Measurements from ENCODE around the gene TMEM108. TPM values are rescaled to one million over a fixed set of nuclear protein-coding genes. Genes with fewer than 3 reads are reported as not detected.

Gene TMEM108
- total RNA-seq, 1 donor from 2014 or later: 15.4 TPM

DNA sequence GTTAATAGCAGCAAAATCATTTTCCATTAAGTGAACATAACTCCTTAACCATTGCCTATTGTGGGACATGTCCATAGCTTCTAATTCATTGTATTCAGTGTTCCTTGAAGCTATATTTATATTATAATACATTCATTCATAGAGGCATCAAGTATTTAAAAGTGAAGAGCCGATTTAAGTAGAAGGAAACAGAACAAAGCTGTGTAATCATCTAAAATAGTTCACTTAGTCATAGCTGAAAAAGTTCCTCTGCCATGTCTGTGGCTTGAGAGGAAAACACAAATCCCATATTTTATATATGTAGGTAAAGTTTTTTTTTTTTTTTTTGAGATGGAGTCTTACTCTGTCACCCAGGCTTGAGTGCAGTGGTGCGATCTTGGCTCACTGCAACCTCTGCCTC lies 54.5 kb downstream of the TMEM108 start:
- intact Hi-C loops (cut with DNase I): no loop called here
- H3K9me3 ChIP-seq: no peaks in the 10 kb centered on the region
- no peak overlapping the region for H3K4me3 ChIP-seq
- DNase-seq (no peak), ATAC-seq (no peak)
- no peak overlapping the region for H3K27ac ChIP-seq
- H3K27me3 ChIP-seq: no peaks in the 10 kb centered on the region
- TF ChIP-seq, protein P1, sequence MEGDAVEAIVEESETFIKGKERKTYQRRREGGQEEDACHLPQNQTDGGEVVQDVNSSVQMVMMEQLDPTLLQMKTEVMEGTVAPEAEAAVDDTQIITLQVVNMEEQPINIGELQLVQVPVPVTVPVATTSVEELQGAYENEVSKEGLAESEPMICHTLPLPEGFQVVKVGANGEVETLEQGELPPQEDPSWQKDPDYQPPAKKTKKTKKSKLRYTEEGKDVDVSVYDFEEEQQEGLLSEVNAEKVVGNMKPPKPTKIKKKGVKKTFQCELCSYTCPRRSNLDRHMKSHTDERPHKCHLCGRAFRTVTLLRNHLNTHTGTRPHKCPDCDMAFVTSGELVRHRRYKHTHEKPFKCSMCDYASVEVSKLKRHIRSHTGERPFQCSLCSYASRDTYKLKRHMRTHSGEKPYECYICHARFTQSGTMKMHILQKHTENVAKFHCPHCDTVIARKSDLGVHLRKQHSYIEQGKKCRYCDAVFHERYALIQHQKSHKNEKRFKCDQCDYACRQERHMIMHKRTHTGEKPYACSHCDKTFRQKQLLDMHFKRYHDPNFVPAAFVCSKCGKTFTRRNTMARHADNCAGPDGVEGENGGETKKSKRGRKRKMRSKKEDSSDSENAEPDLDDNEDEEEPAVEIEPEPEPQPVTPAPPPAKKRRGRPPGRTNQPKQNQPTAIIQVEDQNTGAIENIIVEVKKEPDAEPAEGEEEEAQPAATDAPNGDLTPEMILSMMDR (IDR thresholded peaks at IDR 0.05): no peak
- H3K4me1 ChIP-seq: no peaks in the 10 kb centered on the region
- no peaks in the 10 kb centered on the region for H3K36me3 ChIP-seq

DNA sequence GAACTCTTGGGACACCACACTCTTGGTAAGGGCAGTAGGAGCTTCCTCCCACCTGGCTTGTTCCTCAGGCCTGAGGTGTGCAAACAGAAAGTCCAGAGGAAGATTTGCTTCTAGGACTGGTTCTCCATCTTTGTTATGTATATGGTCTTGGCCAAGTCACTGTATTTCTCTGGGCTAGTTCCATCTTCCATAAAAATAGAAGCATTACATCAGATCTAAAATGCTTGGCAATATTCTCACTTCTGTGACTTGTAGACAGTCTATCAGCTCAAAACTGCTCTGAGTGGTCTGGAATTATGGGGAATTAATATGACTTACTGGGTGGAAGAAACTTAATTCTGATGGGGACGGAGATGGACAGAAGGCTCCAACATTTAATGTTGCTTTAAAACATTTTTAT lies 55.2 kb downstream of the TMEM108 start:
- H3K4me3 ChIP-seq: no peak overlapping the region
- H3K4me1 ChIP-seq: no peaks in the 10 kb centered on the region
- intact Hi-C loops (cut with DNase I): no loop called here
- TF ChIP-seq, protein P1 (IDR thresholded peaks at IDR 0.05): no peak
- DNase-seq (no peak), ATAC-seq (no peak)
- H3K27ac ChIP-seq: no peak overlapping the region
- no peaks in the 10 kb centered on the region for H3K27me3 ChIP-seq
- no peaks in the 10 kb centered on the region for H3K36me3 ChIP-seq
- H3K9me3 ChIP-seq: no peaks in the 10 kb centered on the region

DNA sequence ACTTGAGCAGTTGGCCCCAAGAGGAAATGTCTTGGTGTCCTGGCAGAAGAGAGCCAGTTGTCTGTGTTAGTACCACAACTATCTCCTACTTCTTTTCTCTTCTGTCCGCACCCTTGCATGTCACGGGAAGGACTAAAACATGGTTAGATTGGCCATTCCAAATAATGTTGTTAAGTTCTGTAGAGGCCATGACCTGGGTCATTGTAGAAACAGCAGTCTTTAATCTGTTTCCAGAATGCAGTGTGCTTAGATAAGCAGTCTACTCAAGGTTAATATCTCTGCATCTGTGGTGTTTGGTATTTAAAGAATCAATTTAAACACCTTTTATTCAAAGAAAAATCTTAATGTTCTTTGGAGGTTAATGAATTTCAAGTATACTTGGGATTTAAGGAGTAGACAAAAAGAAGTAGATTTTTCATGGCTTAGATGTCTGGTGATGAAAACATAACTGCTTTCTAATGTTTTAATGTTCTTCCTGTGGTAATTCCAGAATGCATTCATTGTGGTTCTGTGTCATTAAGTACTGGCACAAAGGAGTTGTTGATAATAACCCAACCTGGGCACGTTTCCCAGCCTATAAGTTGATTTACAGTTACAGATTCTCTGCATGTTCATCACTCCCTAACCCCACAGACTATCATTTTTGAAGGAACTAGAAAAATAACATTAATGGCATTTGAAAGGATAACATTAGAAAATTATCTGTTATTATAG lies 58.9 kb downstream of the TMEM108 start:
- H3K27me3 ChIP-seq: no peaks in the 10 kb centered on the region
- H3K9me3 ChIP-seq: no peaks in the 10 kb centered on the region
- no peak overlapping the region for H3K4me3 ChIP-seq
- ATAC-seq: no peak
- no peak overlapping the region for H3K27ac ChIP-seq
- intact Hi-C loops (cut with DNase I): no loop called here
- no peaks in the 10 kb centered on the region for H3K4me1 ChIP-seq
- no peak for DNase-seq
- TF ChIP-seq, protein P1 (IDR thresholded peaks at IDR 0.05): no peak
- H3K36me3 ChIP-seq: no peaks in the 10 kb centered on the region

DNA sequence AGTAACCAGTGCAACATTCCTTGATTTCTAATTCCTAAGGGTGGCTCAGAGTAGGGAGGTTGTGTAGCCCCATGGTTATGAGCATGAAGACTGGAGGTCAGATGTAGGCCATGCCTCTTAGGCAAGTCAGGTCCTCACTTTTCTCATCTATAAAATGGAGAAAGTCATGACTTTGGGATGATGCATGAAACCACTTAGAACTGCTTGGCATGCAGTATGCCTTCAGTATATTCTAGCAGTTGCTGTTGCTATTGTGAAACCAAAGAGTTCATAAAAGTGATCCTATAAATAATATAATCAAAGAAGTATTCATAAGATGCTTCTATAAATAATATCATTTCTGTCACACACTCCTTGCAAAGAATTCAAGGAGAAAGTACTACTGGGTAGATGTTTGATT lies 65.5 kb downstream of the TMEM108 start:
- Histone ChIP-seq H3K9me3 (no peaks in the 10 kb centered on the region), H3K36me3 (no peaks in the 10 kb centered on the region), H3K4me1 (no peaks in the 10 kb centered on the region), H3K27me3 (no peaks in the 10 kb centered on the region), H3K4me3 (no peak overlapping the region), H3K27ac (no peak overlapping the region)
- intact Hi-C loops (cut with DNase I): no loop called here
- ATAC-seq: no peak
- no peak for DNase-seq
- TF ChIP-seq, protein P1 (IDR thresholded peaks at IDR 0.05): no peak

DNA sequence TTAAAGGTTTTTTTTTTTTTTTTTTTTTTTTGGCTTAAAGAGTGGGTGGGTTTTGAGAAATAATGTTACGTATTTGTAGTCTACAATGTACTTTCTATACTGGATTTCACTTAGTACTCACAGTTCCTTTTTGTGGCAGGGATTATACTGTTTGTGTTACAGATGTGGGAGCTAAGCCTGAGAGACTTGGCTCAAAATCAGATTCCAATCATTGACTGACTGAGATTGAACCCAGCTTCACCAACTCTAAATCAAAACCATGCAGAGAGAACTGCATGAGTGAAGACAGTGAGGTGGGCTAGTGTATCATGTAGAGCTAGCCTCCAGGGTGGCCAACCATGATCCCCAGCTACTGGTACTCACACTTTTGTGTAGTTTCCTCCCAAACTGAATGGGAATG lies 68.0 kb downstream of the TMEM108 start:
- no peaks in the 10 kb centered on the region for H3K9me3 ChIP-seq
- no peak overlapping the region for H3K27ac ChIP-seq
- TF ChIP-seq, protein P1 (IDR thresholded peaks at IDR 0.05): no peak
- no peaks in the 10 kb centered on the region for H3K4me1 ChIP-seq
- ATAC-seq (no peak), DNase-seq (no peak)
- H3K27me3 ChIP-seq: no peaks in the 10 kb centered on the region
- intact Hi-C loops (cut with DNase I): no loop called here
- H3K4me3 ChIP-seq: no peak overlapping the region
- no peaks in the 10 kb centered on the region for H3K36me3 ChIP-seq

DNA sequence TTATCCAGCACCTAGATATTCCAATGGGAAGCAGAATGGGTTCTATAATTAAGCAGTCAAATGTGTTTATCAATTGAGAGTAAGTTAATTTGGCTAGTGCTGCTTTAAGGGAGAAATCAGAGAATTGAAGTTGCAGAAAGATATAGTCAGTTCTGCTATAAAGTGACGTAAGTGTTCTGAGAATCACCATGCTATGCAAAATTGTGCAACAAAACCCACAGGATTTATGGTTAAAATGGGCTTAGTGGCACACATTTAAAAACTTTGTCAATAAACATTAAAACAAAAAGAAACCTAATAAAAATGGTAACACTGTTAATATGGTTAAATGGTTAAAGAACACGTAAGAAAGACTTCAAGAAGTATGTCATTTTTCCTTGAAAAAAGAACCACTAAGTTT lies 74.5 kb downstream of the TMEM108 start:
- ATAC-seq (no peak), DNase-seq (no peak)
- H3K4me3 ChIP-seq: no peak overlapping the region
- H3K9me3 ChIP-seq: no peaks in the 10 kb centered on the region
- TF ChIP-seq, protein P1 (IDR thresholded peaks at IDR 0.05): no peak
- H3K27ac ChIP-seq: no peak overlapping the region
- intact Hi-C loops (cut with DNase I): no loop called here
- H3K27me3 ChIP-seq: no peaks in the 10 kb centered on the region
- no peaks in the 10 kb centered on the region for H3K36me3 ChIP-seq
- no peaks in the 10 kb centered on the region for H3K4me1 ChIP-seq
